HG03460 (cell line): ENCODE data around the gene CENPM.
A peak's percentile ranks its signal among the peaks of the same experiment; 100 is the strongest.

Experiments used
- ATAC-seq: cut with Tn5 transposase; IDR thresholded peaks from one replicate; pipeline ENCODE4 v1.9.1; 2021; ENCODE audit not compliant: unreplicated experiment

CENPM gene

DNA sequence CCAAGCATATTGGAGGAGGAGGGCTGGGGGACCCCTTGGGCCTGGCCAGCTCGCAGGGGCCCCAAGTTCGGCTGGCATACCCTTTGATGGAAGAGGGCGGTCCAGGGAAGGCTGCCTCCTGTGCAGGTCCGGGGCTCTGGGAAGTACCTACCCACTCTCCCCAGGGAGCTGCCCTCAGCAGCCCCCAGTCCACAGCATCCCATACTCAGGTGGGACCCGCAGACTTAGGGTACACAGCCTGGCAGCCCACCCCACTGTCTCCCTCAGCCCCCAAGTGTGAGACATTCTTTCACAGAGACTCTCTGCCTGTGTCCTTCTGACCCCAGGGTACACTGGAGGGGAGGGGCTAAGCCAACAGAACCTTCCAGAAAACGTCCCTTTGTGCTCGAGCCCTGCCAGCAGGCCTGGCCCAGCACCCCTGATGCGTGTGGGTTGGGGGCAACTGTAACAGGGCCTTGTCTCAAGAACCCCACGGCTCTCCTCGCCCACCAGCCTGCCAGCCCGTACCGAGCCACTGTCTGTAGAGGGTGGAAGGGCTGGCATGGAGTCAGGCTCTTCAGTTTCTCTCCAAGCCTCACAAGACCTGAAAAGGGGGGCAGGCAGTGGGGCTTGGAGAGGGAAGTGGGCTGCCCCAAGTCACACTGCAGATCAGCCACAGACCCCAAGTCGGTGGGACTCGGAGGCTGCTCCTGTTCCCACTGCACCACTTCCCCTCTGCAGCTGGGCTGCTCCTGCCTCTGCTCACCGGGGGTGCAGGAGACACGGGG lies 13.4 kb downstream of the CENPM start:
- ATAC-seq, result no peak

DNA sequence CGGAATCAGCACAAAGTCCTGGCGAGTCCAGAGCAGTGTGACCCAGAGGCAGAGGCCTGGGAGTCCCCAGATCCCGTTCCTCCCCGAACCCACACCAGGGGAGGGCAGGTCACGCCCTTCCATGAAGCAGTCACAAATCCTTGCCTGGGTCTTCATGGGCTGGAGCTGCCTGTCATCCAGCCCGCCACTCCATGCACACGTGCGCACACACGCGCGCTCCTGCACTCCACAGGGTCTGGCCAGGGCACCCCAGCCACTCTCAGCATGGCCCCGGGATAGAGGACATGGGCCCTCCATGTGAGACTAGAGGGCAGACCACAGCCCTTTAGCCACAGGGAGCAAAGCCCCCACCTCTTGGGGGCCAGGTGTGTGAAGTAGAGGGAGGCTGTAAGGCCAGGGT lies 14.6 kb downstream of the CENPM start:
- no peak for ATAC-seq

DNA sequence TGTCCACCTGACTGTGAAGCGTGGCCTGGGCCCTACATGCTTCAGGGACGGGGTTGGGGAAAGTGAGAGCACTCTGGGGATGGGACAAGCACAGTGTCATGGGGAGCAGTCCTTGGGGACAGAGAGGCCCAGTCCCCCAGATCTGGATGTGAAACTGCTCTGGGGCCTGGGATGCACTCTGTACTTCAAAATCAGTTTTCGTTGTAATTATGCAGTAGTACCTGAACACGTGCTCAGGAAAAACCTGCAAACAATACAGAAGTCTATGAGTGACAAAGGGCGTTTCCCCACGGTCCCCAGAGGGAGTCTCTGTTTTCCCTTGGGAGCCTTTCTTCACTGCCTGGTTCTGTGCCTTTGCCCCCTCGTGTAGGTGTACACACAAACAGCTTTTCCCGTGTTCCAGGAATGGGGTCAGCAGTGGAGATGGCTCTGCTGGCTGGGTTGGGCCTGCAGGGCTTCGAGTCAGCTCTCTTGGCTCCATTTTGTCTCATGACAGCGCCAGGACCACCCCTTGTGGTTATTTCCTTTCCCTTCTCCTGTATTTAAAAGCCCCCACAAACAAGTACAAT lies 15.2 kb downstream of the CENPM start:
- no peak for ATAC-seq

DNA sequence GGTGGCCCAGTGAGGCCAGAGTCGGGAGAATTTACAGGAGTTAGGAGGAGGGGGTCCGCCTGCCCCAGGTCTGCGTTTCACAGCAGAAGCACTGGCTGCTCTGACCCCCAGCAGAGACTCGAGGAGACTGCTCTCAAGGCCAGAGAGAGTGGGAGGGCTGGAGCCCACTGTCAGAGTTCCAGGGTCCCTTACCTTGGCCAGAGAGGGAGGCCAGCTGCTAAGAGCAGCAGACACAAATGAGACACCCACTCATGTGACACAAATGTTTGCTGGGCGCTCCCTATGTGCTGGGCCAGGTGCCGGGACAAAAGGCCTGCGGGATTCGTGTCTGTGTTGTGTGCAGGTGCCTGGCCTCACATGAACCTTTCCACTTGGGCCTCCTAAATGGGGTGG lies 17.5 kb downstream of the CENPM start:
- ATAC-seq, result no peak

DNA sequence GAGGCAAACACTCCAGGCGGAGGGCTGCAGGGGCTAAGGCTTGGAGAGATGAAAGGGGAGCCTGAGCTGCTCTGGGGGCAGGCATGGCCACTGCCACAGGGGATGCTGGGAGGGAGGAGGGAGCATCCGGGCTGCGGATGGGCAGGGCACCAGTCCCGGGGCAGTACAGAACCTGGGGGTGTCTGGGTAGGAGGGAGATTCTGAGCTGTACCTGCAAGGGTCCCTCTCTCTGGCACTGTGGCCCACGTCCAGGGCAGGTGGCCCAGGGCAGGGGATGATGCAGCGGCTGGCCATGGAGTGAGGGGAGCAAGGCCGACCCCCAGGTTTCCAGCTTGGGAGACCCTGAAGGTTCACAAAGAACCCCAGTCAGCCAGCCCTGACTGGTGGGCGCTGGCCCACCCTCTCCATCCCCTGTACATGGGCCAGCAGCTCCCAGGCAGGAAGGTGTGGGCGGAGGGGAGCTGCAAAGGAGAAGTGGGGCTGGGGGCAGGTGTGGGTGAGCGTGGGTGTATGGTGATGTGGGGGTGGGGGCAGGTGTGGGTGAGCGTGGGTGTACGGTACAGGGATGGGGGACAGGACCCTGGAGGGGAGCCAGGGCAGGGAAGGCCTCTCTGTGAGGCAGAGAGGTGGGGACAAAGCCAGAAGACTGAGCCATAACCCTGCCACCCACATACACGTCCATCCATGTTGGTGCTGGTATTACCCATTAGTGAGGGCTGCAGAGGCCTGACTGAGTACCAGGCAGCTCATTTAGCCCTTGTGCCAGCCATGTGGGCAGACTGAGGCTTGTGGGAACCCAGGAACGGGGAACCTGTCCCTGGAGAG lies 18.1 kb downstream of the CENPM start:
- no peak for ATAC-seq

DNA sequence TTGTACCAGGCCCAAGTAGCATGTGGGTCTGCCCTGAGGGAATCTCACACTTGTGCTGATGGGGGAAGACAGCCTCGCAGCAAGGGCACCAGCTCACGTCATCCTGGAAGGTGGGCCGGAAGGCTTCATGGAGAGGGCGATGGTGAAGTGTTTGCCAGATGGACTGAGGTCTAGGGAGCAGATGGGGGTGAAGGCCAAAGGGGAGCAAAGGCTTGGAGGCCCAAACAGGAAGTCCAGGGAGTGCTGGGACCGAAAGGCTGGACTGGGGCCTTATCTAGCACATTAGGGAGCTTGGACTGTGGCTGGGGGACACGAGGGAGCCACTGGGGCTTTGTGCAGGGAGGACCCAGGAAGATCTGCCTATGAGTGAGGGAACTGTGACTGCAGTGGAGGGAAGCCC lies 19.1 kb downstream of the CENPM start:
- ATAC-seq, result no peak

DNA sequence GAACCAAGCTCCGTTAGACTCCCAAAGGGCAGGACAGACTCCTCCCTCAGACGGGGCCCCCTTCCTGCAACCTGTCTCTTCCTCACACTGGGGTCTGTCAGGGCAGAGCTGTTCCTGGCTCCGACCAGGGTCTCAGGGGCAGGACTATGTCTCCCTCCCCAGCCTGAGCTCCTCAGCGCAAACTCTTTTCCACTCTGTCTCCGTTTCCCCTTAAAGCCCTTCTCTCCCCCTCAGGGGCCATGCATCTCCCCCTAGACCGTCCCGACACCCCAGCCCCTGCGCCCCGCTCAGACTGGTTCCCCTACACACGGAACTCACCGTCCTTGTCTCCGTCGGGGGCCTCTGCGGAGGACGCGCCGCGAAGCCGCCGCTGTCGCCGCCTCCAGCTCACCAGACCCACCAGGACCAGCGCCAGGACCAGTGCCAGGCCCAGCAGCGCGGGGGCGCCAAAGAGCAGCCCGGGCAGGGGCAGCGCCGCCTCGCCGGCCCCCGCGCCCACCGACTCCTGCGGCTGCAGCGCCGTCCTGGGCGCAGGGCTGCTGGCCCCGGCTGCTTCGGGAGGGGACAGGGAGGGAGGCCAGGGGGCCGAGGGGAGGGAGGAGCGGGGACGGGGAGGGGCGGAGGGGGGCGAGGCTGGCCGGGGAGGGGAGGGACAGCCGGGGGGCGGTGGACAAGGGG lies 21.0 kb downstream of the CENPM start:
- peak; percentile 37 for ATAC-seq

DNA sequence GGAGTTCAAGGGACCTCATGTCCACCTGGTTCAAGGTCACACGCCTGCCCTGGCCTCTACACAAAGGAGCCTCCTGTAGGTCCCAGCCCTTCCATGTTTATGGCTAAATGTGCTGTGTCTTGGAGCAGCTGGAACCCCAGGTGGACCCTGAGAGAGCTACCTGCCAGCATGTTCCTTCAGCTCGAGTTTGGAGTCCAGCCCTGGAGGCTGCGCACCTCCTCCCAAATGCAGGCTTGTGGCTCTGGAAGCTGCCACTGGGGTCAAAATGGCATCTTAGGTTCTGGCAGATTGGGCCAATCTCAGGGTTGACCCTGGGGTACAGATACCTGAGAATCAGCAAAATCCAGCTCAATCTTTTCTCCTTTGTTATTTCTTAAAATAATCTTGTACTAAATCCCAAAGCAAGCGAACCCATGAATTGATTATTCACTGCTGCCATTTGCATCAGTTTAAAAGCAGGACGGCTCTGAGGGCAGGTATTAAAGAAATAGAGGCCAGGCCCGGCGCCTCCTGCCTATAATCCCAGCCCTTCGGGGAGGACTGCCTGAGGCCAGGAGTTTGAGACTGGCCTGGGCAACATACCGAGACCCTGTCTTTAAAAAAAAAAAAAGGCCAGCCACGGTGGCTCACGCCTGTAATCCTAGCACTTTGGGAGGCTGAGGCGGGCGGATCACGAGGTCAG lies 23.2 kb downstream of the CENPM start:
- ATAC-seq, result no peak

DNA sequence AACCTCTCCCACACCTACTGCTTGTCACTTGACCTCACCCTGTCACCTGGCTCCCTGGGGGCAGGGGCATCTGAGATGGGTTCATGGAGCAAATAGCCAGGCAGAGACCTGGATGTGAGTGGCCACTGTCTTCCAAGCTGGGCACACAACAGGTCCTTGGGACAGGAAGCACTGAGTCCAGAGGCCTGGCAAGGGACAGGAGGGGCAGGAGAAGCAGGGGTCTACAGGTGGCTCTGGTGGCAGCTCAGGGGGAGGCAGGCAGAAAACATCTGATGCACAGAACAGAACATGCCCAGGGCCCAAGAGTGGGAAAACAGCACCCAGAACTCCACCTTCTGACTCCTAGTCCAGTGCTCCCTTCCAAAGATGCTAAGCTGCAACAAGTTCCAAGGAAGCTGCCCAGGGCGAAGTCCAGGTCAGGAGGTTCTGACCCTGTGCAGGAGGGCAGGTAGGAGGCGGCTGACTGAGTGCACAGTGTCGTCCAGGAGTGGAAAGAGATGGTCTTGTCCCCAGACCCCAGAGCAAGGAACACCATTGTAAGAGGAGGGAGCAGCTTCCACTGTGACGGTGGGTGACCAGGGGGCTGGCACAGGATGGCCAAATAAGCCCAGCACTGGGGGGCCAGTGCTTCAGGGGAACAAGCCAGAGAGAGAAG lies 23.9 kb downstream of the CENPM start:
- ATAC-seq, result no peak

DNA sequence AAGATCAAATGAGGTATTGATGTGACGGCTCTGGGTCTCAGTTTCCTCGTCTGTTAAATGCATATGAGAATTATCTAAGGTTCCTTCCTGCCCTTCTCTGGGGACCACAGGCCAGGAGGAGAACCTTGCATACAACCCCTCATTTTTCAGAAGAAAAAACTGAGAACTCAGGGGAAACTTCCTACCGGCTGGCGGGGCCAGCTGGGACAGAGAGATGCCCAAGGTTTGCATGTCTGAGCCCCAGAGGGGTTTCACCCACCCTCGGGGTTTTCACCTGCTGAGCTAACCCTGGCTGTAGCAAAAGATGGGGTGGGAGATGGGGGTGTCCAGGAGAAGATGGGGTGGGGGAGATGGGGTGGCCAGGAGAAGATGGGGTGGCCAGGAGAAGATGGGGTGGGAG lies 24.6 kb downstream of the CENPM start:
- ATAC-seq, result no peak

DNA sequence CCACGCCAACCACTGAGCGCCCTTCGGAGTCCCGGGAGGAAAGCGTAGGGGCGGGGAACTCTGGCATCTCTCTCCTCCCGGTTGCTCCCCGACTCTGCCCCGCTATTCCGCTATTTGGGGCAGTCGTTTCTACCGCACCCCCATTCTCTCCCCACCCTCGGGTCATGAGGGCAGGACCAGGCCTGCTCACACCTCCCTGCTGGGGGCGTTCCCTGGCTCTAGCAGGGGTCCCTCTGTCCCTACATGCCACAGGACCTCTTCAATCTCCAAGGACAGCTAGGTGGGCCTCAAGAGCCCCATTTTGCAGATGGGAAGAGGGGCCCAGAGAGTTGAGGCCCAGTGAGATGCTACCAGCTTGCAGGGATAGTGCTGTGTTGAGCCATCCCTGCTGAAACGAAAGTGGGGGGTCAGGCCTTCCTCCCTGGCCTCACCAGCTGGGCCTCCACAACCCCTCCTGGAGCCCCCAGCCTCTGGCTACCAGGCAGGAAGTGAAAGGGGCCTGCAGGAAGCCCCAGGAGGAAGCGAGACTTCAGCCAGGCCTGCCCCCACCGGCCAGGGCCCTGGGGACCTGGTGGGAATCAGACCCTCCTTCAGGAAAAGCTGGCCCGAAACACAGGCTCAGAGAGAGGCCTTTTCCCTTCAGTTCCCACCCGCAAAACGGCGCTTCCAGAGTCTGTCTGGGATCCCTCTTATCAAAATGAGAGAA lies 26.5 kb downstream of the CENPM start:
- ATAC-seq, result no peak

DNA sequence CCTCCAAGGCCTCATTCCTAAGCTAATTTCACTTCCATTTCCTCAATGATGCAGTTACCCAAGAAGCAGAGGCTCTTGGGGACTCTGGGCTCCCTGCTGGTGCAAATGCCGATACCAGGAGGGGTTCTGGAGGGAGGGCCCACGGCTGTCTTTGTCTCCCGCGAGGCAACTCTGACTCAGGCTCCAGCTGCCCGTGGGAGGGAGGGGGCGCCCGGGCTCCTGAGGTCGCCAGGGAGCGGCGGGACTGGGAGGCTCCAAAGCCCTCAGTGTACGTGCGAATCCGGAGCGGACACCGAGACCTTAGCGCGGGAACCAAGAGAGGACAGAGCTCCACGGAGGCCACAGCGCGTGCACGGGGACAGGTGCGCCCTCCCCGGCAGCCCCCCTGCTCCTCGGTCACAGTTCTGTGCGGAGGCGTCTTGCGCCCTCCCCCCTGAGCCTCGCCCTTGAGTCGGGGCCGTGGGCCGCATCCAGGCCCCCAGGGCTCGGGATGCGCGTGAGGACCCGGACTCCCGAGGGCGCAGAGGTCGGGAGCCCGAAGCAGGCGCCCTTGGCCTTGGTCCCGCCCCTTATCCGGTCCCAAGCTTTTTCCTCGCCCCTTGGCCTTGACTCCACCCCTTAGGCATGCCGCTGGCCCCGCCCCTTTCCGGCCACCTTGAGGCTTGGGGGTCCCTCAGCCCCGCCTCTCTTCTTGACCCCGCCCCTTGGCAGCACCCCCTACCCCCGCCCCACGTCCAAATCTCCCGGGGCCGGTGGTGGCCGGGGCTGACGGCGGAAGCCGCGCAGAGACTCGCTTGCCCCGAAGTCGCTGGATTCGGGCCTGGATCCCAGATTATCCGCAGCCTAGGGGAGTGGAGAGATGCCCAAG lies 27.4 kb downstream of the CENPM start:
- peak; percentile 45 for ATAC-seq

DNA sequence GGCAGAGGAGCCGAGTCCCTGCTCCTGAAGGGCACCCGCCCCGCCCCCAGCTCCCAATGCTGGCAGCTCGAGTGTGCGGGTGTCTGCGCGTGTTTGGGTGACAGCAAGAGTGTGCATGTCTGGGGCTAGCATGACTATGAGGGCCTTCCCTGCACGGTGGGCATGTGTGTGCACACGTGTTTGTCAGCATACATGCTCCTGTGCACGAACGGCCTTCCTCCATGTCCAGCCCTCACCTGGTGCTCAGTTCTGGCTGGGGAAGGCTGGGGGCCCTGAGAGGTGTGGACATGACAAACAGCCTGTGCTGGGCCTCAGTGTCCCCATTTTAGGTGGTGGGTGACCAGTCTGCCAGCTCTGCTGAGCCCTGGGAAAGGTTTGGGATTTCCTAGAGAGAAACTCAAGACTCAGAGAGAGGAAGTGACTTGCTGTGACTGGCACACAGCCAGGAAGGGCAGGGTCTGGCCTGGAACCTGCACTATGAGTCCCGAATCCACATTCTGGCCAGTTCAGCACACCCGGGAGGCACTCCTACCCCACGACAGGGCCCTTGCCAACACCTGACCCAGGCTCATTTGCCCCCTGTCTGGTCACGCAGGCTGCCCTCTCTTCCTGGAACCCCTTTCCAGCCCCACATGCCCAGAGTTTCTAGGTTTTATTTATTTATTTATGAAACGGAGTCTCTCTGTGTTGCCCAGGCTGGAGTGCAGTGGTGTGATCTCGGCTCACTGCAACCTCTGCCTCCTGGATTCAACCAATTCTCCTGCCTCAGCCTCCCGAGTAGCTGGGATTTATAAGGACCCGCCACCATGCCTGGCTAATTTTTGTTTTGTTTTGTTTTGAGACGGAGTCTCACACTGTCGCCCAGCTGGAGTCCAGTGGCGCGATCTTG lies 28.8 kb downstream of the CENPM start:
- no peak for ATAC-seq

DNA sequence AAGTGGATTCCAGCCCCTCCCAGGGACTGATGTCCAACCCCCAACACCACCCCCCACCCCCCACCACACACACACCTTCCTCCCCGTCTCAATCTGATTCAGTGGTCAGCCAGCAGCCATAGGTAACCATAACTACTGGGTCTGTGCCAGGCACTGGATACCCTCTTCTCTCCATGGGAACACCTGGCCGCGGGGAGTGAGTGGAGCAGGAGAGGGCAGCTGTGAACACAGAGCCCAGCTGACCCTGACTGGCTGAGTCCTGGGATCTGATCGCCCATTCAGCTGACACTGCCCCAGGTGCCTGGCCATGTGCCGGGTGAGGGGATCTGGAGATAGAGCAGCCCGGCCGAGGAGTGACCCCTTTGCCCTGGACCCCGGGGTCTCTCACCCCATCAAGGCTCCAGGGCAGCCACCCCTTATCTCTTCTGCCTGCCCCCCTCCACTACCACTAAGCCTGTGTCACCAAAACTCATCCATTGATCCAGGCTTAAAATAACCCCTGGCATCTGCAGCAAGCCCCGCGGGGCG lies 29.5 kb downstream of the CENPM start:
- ATAC-seq, result no peak

DNA sequence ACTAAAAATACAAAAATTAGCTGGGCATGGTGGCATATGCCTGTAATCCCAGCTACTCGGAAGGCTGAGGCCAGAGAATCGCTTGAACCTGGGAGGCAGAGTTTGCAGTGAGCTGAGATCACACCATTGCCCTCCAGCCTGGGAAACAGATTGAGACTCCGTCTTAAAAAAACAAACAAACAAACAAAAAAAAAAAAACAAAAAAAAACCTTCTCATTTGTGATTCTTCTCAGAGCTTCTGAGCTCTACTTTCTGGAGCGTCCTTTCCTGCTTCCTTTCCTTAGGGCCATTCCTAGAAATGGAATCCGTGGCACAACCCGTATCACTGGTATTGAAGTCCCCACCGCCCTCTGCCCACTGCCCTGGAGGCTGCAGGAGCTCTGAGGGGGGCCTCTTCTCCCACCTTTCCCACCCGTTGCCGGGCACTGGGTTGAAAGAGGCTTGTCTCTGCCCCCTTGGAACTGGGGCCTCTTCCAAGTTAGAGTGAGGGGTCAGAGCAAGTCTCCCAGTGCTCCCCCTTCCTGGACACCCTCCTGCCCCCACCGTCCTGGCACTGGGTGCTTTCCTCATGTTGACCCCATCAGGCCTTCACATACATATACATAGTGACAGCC lies 30.1 kb downstream of the CENPM start:
- ATAC-seq, result no peak

DNA sequence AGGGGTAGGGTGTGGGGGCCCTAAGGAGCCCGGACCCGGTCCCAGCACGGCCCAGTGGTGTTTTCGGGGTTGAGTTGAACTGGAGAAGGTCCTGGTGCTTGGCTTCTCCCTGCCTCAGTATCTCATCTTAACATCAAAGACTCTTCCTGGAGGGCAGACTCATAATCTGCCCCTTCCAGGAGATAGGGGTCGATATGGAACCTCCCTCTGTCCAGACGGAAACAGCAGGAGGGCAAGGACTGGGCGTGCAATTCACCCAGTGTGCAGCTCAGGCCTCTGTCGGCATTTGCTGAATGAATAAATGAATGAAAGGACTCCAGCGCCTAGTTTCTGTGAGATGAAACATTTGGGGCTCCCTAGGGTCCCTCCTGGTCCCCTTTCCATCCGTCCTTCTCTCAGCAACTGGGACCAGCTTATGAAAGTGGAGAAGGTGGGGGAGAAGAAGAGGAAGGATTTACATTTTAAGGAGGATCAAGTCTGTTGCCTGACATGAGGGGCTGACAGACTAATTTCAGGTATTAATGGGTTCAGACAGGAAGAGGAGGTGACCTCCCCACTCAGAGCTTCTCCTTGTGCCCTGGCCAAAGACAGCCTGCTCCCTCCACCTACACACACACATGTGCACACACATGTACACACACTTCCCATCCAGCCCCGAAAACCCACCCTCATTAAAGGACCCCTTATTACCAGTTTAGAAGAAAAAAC lies 31.0 kb downstream of the CENPM start:
- ATAC-seq, result no peak
